ENCODE data around the gene EMX1.

EMX1 gene

GRCh38 chr2:72949642-72950041, 32.3 kb downstream of the EMX1 start:
- no peaks in the 10 kb centered on the region for H3K36me3 ChIP-seq
- no peak overlapping the region for H3K4me3 ChIP-seq (ENCODE audit: low read depth, low read length)
- no peak for TF ChIP-seq CTCF (IDR thresholded peaks at IDR 0.05; ENCODE audit: low read depth, low read length)
- no peak overlapping the region for H3K27ac ChIP-seq
- no peak for DNase-seq
- no peaks in the 10 kb centered on the region for H3K9me3 ChIP-seq (ENCODE audit: severe bottlenecking)
- no peaks in the 10 kb centered on the region for H3K27me3 ChIP-seq (ENCODE audit: insufficient read depth, low read depth, severe bottlenecking)

- TF ChIP-seq CTCF (IDR thresholded peaks at IDR 0.05; ENCODE audit: low read depth, low read length): no peak
- DNase-seq: no peak
Observed at GRCh38 chr2:72950558-72951255, 33.4 kb downstream of the EMX1 start.

GRCh38 chr2:72951303-72952095, 34.2 kb downstream of the EMX1 start:
- H3K27ac ChIP-seq: no peak overlapping the region
- no peak overlapping the region for H3K4me3 ChIP-seq (ENCODE audit: low read depth, low read length)
- H3K36me3 ChIP-seq: no peaks in the 10 kb centered on the region; the same call in 1 of the 2 replicates
- no peak for TF ChIP-seq CTCF (IDR thresholded peaks at IDR 0.05; ENCODE audit: low read depth, low read length)
- no peaks in the 10 kb centered on the region for H3K27me3 ChIP-seq (ENCODE audit: insufficient read depth, low read depth, severe bottlenecking)
- H3K9me3 ChIP-seq (ENCODE audit: severe bottlenecking): no peaks in the 10 kb centered on the region
- no peak for DNase-seq

More at GRCh38 chr2:72950558-72951255, 33.4 kb downstream of the EMX1 start:
- Histone ChIP-seq H3K9me3 (ENCODE audit: severe bottlenecking) (no peaks in the 10 kb centered on the region), H3K27me3 (ENCODE audit: insufficient read depth, low read depth, severe bottlenecking) (no peaks in the 10 kb centered on the region), H3K4me3 (ENCODE audit: low read depth, low read length) (no peak overlapping the region), H3K27ac (no peak overlapping the region), H3K36me3 (no peaks in the 10 kb centered on the region; the same call in 1 of the 2 replicates)

GRCh38 chr2:72952110-72952823, 34.9 kb downstream of the EMX1 start:
- Histone ChIP-seq H3K4me3 (ENCODE audit: low read depth, low read length) (no peak overlapping the region), H3K9me3 (ENCODE audit: severe bottlenecking) (no peaks in the 10 kb centered on the region), H3K27ac (no peak overlapping the region), H3K36me3 (no peaks in the 10 kb centered on the region; the same call in 1 of the 2 replicates), H3K27me3 (ENCODE audit: insufficient read depth, low read depth, severe bottlenecking) (no peaks in the 10 kb centered on the region)
- no peak for DNase-seq
- TF ChIP-seq CTCF (IDR thresholded peaks at IDR 0.05; ENCODE audit: low read depth, low read length): 0 out of 2 replicates have a peak, but pooled peaks have one; percentile 24

GRCh38 chr2:72952961-72953360, 35.6 kb downstream of the EMX1 start:
- Histone ChIP-seq H3K36me3 (no peaks in the 10 kb centered on the region; the same call in 1 of the 2 replicates), H3K27ac (no peak overlapping the region), H3K27me3 (ENCODE audit: insufficient read depth, low read depth, severe bottlenecking) (no peaks in the 10 kb centered on the region), H3K9me3 (ENCODE audit: severe bottlenecking) (no peaks in the 10 kb centered on the region), H3K4me3 (ENCODE audit: low read depth, low read length) (no peak overlapping the region)
- DNase-seq: no peak
- TF ChIP-seq CTCF (IDR thresholded peaks at IDR 0.05; ENCODE audit: low read depth, low read length): no peak
